Posterior vena cava (tissue), 2 donors: ENCODE measurements around the gene RSPRY1. TPM values are rescaled to one million over a fixed set of nuclear protein-coding genes. Genes with fewer than 3 reads are reported as not detected.
"Not testable (repeated sequence)": the region's sequence is repeated elsewhere in the genome, so short reads cannot be mapped to it uniquely, and the experiment has no call there.

ENCODE experiments used
- DNase-seq: peaks from one replicate; pipeline ENCODE4 v3.0.0-alpha.2; 2020; ENCODE audit warnings: low spot score
- intact Hi-C, 2 donors: fragments of 100-400 bp; cut with DNase I; formaldehyde crosslinking; loops; one replicate each; pipeline versions ENCODE4 v1.14.1 to v1.14.2; 2022 to 2023
- total RNA-seq, 2 donors: library from RNA; stranded (reverse); fragmentation: NEBNext Ultra II Directional; extraction: Animal tissue kit (Norgen Biotek cat#: 25700); gene quantifications; one replicate each; pipeline ENCODE4 v1.2.1, GENCODE V29; 2021
- donor health status: DM: yes; HTN: yes; CAD: no.
- donor health status: DM: yes; HTN: yes; CAD: no.

RSPRY1 gene
- total RNA-seq, 2 donors from 2014 or later = 26.8 to 27.6 TPM

GRCh38 chr16:57200926-57201325 lies 14.8 kb downstream of the RSPRY1 start:
- intact Hi-C loops, DNase-seq: not testable (repeated sequence)

GRCh38 chr16:57202095-57202886 lies 16.2 kb downstream of the RSPRY1 start:
- intact Hi-C loops = no loop called here
- no peak for DNase-seq

GRCh38 chr16:57203451-57203850 lies 17.3 kb downstream of the RSPRY1 start:
- intact Hi-C loops = no loop called here
- DNase-seq = no peak

GRCh38 chr16:57204675-57205074 lies 18.5 kb downstream of the RSPRY1 start:
- intact Hi-C loops = no loop called here
- no peak for DNase-seq

GRCh38 chr16:57208926-57209325 lies 22.8 kb downstream of the RSPRY1 start:
- intact Hi-C loops = no loop called here
- no peak for DNase-seq

GRCh38 chr16:57209780-57210179 lies 23.7 kb downstream of the RSPRY1 start:
- no peak for DNase-seq
- intact Hi-C loops = no loop called here

- intact Hi-C loops = no loop called here
- no peak for DNase-seq
Observed at GRCh38 chr16:57213462-57213861, 27.3 kb downstream of the RSPRY1 start.

GRCh38 chr16:57216968-57217367 lies 30.8 kb downstream of the RSPRY1 start:
- DNase-seq = no peak
- intact Hi-C loops = no loop called here

- no peak for DNase-seq
- intact Hi-C loops = no loop called here
Observed at GRCh38 chr16:57223057-57223456, 36.9 kb downstream of the RSPRY1 start.

GRCh38 chr16:57224651-57225335 lies 38.7 kb downstream of the RSPRY1 start:
- no peak for DNase-seq
- intact Hi-C loops = no loop called here

- DNase-seq = no peak
Observed at GRCh38 chr16:57225978-57226377, 39.8 kb downstream of the RSPRY1 start.

GRCh38 chr16:57226701-57227621 lies 40.8 kb downstream of the RSPRY1 start:
- no peak for DNase-seq

More at GRCh38 chr16:57225978-57226377, 39.8 kb downstream of the RSPRY1 start:
- intact Hi-C loops = loop anchor here in 1 of 2 donors (2.0 kb wide), 1 partner anchor 203 kb away; no protein-coding TSS in a partner anchor

GRCh38 chr16:57229079-57229478 lies 43.0 kb downstream of the RSPRY1 start:
- no peak for DNase-seq
- intact Hi-C loops = no loop called here

More at GRCh38 chr16:57226701-57227621, 40.8 kb downstream of the RSPRY1 start:
- intact Hi-C loops = loop anchor here in 1 of 2 donors (2.0 kb wide), 1 partner anchor 202 kb away; no protein-coding TSS in a partner anchor

GRCh38 chr16:57231821-57232350 lies 45.8 kb downstream of the RSPRY1 start:
- no peak for DNase-seq
- intact Hi-C loops = no loop called here

- intact Hi-C loops = no loop called here
- DNase-seq = no peak
Observed at GRCh38 chr16:57233944-57234706, 48.0 kb downstream of the RSPRY1 start.

- intact Hi-C loops = no loop called here
- DNase-seq = no peak
Observed at GRCh38 chr16:57234707-57235092, 48.6 kb downstream of the RSPRY1 start.

GRCh38 chr16:57235128-57236021 lies 49.2 kb downstream of the RSPRY1 start:
- intact Hi-C loops = no loop called here
- DNase-seq = no peak

GRCh38 chr16:57236022-57236350 lies 49.9 kb downstream of the RSPRY1 start:
- intact Hi-C loops = no loop called here
- no peak for DNase-seq
